Uterus (tissue), 4 donors: ENCODE measurements around the gene CRYBA2. TPM values are rescaled to one million over a fixed set of nuclear protein-coding genes. Genes with fewer than 3 reads are reported as not detected.

Experiments used
- DNase-seq, 2 donors: peaks; one replicate each; pipeline ENCODE4 v3.0.0-alpha.2; 2019 to 2020
- H3K27ac ChIP-seq, 2 donors: fragments of 200-600 bp; sonication (generic); 1 replicate in 1 of 2; 2 replicates in 1 of 2; pipeline ENCODE4 v1.5.1; 2016 to 2018
- H3K27me3 ChIP-seq, 2 donors: fragments of 200-600 bp; sonication (generic); one replicate each; pipeline ENCODE4 v1.5.1; 2018 to 2019; ENCODE audit warnings: control low read depth in 1 of 2
- H3K36me3 ChIP-seq, 2 donors: fragments of 200-600 bp; sonication (generic); one replicate each; pipeline ENCODE4 v1.5.1; 2019; ENCODE audit warnings: control low read depth in 1 of 2
- H3K4me1 ChIP-seq, 2 donors: fragments of 200-600 bp; sonication (generic); one replicate each; pipeline ENCODE4 v1.5.1; 2018 to 2019; ENCODE audit warnings: control low read depth in 1 of 2
- H3K4me3 ChIP-seq, 2 donors: fragments of 200-600 bp; sonication (generic); 1 replicate in 1 of 2; 2 replicates in 1 of 2; pipeline ENCODE4 v1.5.1; 2018 to 2019; ENCODE audit warnings: mild to moderate bottlenecking in 1 of 2
- H3K9me3 ChIP-seq, 2 donors: fragments of 200-600 bp; sonication (generic); one replicate each; pipeline ENCODE4 v1.5.1; 2019; ENCODE audit warnings: control low read depth in 1 of 2
- POLR2A ChIP-seq, 2 donors: fragments of 450-650 bp; IDR thresholded peaks; one replicate each; pipeline ENCODE4 v1.6.1; 2016; ENCODE audit warnings: antibody characterized with exemption in 2 of 2, mild to moderate bottlenecking in 1 of 2, moderate library complexity in 1 of 2
- intact Hi-C: fragments of 100-400 bp; cut with DNase I; formaldehyde crosslinking; loops from one replicate; pipeline ENCODE4 v1.15.1; 2023; ENCODE audit warnings: low total_unique reads
- total RNA-seq, 4 donors: library from RNA; depleted of rRNA in 3 of 4; stranded (reverse); fragments of >200 nt in 3 of 4; gene quantifications; one replicate each; pipeline versions ENCODE4 v1.1.0 to v1.2.4, GENCODE V29; 2014 to 2023
- TF ChIP-seq, protein P1 (sequence below), 4 experiments: fragments of 200-600 bp in 2 of 4; fragments of 450-650 bp in 2 of 4; sonication (generic) in 2 of 4; IDR thresholded peaks; one replicate each; pipeline ENCODE4 v1.5.1; 2016 to 2019; ENCODE audit warnings: antibody characterized with exemption in 4 of 4, mild to moderate bottlenecking in 2 of 4, moderate library complexity in 1 of 4
- donor health status: DM: yes; HTN: yes; CAD: no.

CRYBA2 gene
- total RNA-seq, 4 donors from 2014 or later: not detected

DNA sequence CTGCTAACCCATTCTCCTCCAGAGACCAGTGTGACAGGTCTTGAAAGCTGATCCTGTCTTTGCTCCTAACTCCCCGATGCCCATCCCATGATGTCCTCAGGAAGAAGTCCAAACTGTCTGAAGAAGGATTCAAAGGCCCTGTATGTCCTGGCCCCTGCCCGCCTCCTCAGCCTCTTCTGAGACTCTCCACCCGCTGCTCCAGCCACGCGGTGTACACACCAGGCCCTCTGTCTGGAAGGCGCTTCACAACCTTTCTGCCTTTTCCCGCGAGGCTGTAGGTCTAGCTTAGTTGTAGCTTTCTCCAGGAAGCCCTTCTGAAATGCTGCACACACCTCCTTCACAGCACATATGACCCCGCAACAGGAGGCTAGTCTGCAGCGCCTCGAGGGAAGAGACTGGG is 23.5 kb upstream of the CRYBA2 start:
- no peak for DNase-seq
- H3K9me3 ChIP-seq: no peaks in the 10 kb centered on the region
- no peak overlapping the region for H3K4me3 ChIP-seq
- H3K27ac ChIP-seq: no peak overlapping the region
- no peak for TF ChIP-seq POLR2A (IDR thresholded peaks at IDR 0.05)
- TF ChIP-seq, protein P1, sequence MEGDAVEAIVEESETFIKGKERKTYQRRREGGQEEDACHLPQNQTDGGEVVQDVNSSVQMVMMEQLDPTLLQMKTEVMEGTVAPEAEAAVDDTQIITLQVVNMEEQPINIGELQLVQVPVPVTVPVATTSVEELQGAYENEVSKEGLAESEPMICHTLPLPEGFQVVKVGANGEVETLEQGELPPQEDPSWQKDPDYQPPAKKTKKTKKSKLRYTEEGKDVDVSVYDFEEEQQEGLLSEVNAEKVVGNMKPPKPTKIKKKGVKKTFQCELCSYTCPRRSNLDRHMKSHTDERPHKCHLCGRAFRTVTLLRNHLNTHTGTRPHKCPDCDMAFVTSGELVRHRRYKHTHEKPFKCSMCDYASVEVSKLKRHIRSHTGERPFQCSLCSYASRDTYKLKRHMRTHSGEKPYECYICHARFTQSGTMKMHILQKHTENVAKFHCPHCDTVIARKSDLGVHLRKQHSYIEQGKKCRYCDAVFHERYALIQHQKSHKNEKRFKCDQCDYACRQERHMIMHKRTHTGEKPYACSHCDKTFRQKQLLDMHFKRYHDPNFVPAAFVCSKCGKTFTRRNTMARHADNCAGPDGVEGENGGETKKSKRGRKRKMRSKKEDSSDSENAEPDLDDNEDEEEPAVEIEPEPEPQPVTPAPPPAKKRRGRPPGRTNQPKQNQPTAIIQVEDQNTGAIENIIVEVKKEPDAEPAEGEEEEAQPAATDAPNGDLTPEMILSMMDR (IDR thresholded peaks at IDR 0.05): no peak
- no peaks in the 10 kb centered on the region for H3K27me3 ChIP-seq
- H3K4me1 ChIP-seq: no peaks in the 10 kb centered on the region
- intact Hi-C loops: no loop called here
- no peaks in the 10 kb centered on the region for H3K36me3 ChIP-seq

- no peaks in the 10 kb centered on the region for H3K4me1 ChIP-seq
Measured at GRCh38 chr2:219010873-219011272, 17.7 kb upstream of the CRYBA2 start.

GRCh38 chr2:219010162-219010756 is 17.0 kb upstream of the CRYBA2 start:
- Histone ChIP-seq H3K4me3 (no peak overlapping the region), H3K4me1 (no peaks in the 10 kb centered on the region), H3K27me3 (no peaks in the 10 kb centered on the region), H3K36me3 (no peaks in the 10 kb centered on the region), H3K9me3 (no peaks in the 10 kb centered on the region), H3K27ac (no peak overlapping the region)
- DNase-seq: no peak
- intact Hi-C loops: no loop called here
- TF ChIP-seq POLR2A (IDR thresholded peaks at IDR 0.05): no peak
- TF ChIP-seq, protein P1 (IDR thresholded peaks at IDR 0.05): no peak

More at GRCh38 chr2:219010873-219011272, 17.7 kb upstream of the CRYBA2 start:
- no peaks in the 10 kb centered on the region for H3K9me3 ChIP-seq
- no peaks in the 10 kb centered on the region for H3K36me3 ChIP-seq
- no peak for DNase-seq
- no peaks in the 10 kb centered on the region for H3K27me3 ChIP-seq
- intact Hi-C loops: no loop called here
- no peak overlapping the region for H3K4me3 ChIP-seq
- no peak overlapping the region for H3K27ac ChIP-seq
- no peak for TF ChIP-seq POLR2A (IDR thresholded peaks at IDR 0.05)
- TF ChIP-seq, protein P1 (IDR thresholded peaks at IDR 0.05): no peak

GRCh38 chr2:219009294-219009693 is 16.1 kb upstream of the CRYBA2 start:
- no peaks in the 10 kb centered on the region for H3K9me3 ChIP-seq
- no peaks in the 10 kb centered on the region for H3K4me1 ChIP-seq
- H3K36me3 ChIP-seq: no peaks in the 10 kb centered on the region
- intact Hi-C loops: no loop called here
- no peak overlapping the region for H3K4me3 ChIP-seq
- no peak for DNase-seq
- TF ChIP-seq POLR2A (IDR thresholded peaks at IDR 0.05): no peak
- TF ChIP-seq, protein P1 (IDR thresholded peaks at IDR 0.05): no peak
- no peak overlapping the region for H3K27ac ChIP-seq
- H3K27me3 ChIP-seq: no peaks in the 10 kb centered on the region

DNA sequence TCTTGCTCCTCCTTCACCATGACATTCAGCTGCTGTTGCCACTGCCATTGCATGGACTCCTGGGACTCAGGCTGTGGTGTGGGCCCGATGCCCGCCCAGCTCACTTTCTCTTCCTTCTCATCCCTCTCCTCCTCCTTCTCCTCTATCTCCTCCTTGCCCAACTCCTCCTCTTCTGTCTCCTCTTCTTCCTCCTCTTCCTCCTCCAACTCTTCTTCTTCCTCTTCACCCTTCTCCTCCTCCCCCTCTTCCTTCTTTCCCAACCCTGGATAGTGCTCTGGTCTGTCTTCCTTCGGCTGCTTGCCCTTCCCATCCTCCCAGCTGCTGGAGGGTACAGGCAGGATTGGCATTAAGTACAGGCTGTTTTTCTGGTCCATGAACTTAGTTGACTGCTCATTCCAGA is 10.8 kb upstream of the CRYBA2 start:
- no peaks in the 10 kb centered on the region for H3K36me3 ChIP-seq
- DNase-seq: no peak
- intact Hi-C loops: no loop called here
- peaks cover 0 to 18% of the 10 kb centered on the region in 2 donors for H3K4me1 ChIP-seq
- H3K9me3 ChIP-seq: no peaks in the 10 kb centered on the region
- H3K27ac ChIP-seq: no peak overlapping the region
- peaks cover 19 to 33% of the 10 kb centered on the region in 2 donors for H3K27me3 ChIP-seq
- TF ChIP-seq, protein P1 (IDR thresholded peaks at IDR 0.05): no peak
- no peak for TF ChIP-seq POLR2A (IDR thresholded peaks at IDR 0.05)
- no peak overlapping the region for H3K4me3 ChIP-seq
